DND-41 (cell line): ENCODE measurements around the gene SMIM33.
A peak's percentile ranks its signal among the peaks of the same experiment; 100 is the strongest.

ENCODE experiments used
- ATAC-seq: fragments of 200-7000 bp; cut with Tn5 transposase; 3 replicates; pipeline ENCODE4 v1.9.1; 2021; ENCODE audit warnings: low read depth; ENCODE audit not compliant: insufficient read depth
- DNase-seq: peaks from one replicate; pipeline ENCODE4 v3.0.0-alpha.2; 2020
- H2AFZ ChIP-seq: 2 replicates; pipeline ENCODE4 v1.6.0; 2012; ENCODE audit warnings: low read depth, low read length
- H3K27ac ChIP-seq: 2 replicates; pipeline ENCODE4 v1.5.1; 2012; ENCODE audit warnings: low read length, inconsistent platforms
- H3K27me3 ChIP-seq: fragments of 200-600 bp; sonication (generic); 2 replicates; pipeline ENCODE4 v1.6.0; 2012; ENCODE audit warnings: low read length, mild to moderate bottlenecking, inconsistent platforms; ENCODE audit not compliant: insufficient read depth, poor library complexity
- H3K36me3 ChIP-seq: 2 replicates; pipeline ENCODE4 v1.5.1; 2012; ENCODE audit warnings: low read length, inconsistent platforms; ENCODE audit not compliant: insufficient read depth
- H3K4me1 ChIP-seq: 2 replicates; pipeline ENCODE4 v1.5.1; 2012; ENCODE audit warnings: mild to moderate bottlenecking, low read length; ENCODE audit not compliant: insufficient read depth
- H3K4me2 ChIP-seq: 2 replicates; pipeline ENCODE4 v1.6.0; 2012; ENCODE audit warnings: mild to moderate bottlenecking, moderate library complexity, low read length, inconsistent platforms; ENCODE audit not compliant: insufficient read depth
- H3K4me3 ChIP-seq, 2 experiments: fragments of 200-600 bp in 1 of 2; shearing (Covaris generic) in 1 of 2; 2 replicates each; pipeline ENCODE4 v1.5.1; 2012 to 2016; ENCODE audit warnings: inconsistent platforms in 2 of 2, low read length in 2 of 2, mild to moderate bottlenecking in 2 of 2, low read depth in 1 of 2, moderate library complexity in 1 of 2
- H3K79me2 ChIP-seq: 2 replicates; pipeline ENCODE4 v1.6.0; 2012; ENCODE audit warnings: low read length, inconsistent platforms; ENCODE audit not compliant: insufficient read depth
- H3K9ac ChIP-seq: 2 replicates; pipeline ENCODE4 v1.6.0; 2012; ENCODE audit warnings: low read depth, mild to moderate bottlenecking, inconsistent platforms, low read length, moderate library complexity
- H3K9me3 ChIP-seq: 2 replicates; pipeline ENCODE4 v1.5.1; 2012; ENCODE audit warnings: low read length, moderate library complexity, mild to moderate bottlenecking, inconsistent platforms; ENCODE audit not compliant: insufficient read depth, severe bottlenecking
- H4K20me1 ChIP-seq: 2 replicates; pipeline ENCODE4 v1.6.0; 2012; ENCODE audit warnings: low read length; ENCODE audit not compliant: insufficient read depth
- EZH2 ChIP-seq: IDR thresholded peaks from 3 replicates; pipeline ENCODE4 v1.6.1; 2012; ENCODE audit warnings: borderline replicate concordance, low read depth, mild to moderate bottlenecking, moderate library complexity, low read length, inconsistent platforms; ENCODE audit not compliant: severe bottlenecking
- TF ChIP-seq, protein P1 (sequence below): IDR thresholded peaks from 2 replicates; pipeline ENCODE4 v1.5.1; 2012; ENCODE audit warnings: borderline replicate concordance, low read length, moderate library complexity, mild to moderate bottlenecking; ENCODE audit not compliant: poor library complexity, severe bottlenecking; ENCODE audit errors: extremely low read depth

SMIM33 gene

GRCh38 chr5:139468421-139468931 is 2.3 kb upstream of the SMIM33 start:
- H3K9me3 ChIP-seq = no peaks in the 10 kb centered on the region
- H3K4me1 ChIP-seq = peaks cover 17% of the 10 kb centered on the region
- no peaks in the 10 kb centered on the region for H3K27me3 ChIP-seq
- DNase-seq (no peak), ATAC-seq (no peak)
- no peak overlapping the region for H2AFZ ChIP-seq
- TF ChIP-seq, protein P1, sequence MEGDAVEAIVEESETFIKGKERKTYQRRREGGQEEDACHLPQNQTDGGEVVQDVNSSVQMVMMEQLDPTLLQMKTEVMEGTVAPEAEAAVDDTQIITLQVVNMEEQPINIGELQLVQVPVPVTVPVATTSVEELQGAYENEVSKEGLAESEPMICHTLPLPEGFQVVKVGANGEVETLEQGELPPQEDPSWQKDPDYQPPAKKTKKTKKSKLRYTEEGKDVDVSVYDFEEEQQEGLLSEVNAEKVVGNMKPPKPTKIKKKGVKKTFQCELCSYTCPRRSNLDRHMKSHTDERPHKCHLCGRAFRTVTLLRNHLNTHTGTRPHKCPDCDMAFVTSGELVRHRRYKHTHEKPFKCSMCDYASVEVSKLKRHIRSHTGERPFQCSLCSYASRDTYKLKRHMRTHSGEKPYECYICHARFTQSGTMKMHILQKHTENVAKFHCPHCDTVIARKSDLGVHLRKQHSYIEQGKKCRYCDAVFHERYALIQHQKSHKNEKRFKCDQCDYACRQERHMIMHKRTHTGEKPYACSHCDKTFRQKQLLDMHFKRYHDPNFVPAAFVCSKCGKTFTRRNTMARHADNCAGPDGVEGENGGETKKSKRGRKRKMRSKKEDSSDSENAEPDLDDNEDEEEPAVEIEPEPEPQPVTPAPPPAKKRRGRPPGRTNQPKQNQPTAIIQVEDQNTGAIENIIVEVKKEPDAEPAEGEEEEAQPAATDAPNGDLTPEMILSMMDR = peak; percentile 14
- no peak for TF ChIP-seq EZH2
- H3K4me3 ChIP-seq = no peak overlapping the region
- H3K27ac ChIP-seq = no peak overlapping the region
- no peaks in the 10 kb centered on the region for H3K36me3 ChIP-seq
- no peak overlapping the region for H3K9ac ChIP-seq
- no peak overlapping the region for H3K4me2 ChIP-seq
- H4K20me1 ChIP-seq = no peaks in the 10 kb centered on the region
- H3K79me2 ChIP-seq = no peaks in the 10 kb centered on the region

DNA sequence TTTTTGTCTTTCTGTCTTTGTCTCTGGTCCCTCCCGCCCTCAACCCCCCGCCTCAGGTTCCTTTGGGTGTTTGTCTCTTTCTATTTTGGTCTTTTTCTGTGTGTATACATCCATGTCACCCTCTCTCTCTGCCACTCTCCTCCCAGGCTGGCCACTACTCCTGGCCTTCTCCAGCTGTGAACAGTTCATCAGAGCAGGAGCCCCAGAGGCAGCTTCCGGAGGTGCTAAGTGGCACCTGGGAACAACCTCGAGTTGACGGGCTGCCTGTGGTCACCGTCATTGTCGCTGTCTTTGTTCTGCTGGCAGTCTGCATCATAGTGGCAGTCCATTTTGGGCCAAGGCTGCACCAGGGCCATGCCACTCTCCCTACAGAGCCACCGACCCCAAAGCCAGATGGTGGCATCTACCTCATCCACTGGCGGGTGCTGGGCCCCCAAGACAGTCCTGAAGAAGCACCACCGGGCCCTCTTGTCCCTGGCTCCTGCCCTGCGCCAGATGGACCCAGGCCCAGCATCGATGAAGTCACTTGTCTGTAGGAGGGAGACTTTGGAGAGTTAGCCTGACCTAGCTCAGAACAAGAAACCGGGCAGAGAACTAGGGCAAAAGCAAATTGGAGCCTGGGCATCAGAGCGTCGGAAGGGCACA is 1.7 kb downstream of the SMIM33 start:
- ATAC-seq = no peak
- Histone ChIP-seq H3K36me3 (no peaks in the 10 kb centered on the region; the same call in 1 of the 2 replicates), H3K4me2 (no peak overlapping the region), H3K27me3 (no peaks in the 10 kb centered on the region), H4K20me1 (no peaks in the 10 kb centered on the region), H3K4me1 (peaks cover 43% of the 10 kb centered on the region), H3K79me2 (no peaks in the 10 kb centered on the region), H2AFZ (no peak overlapping the region), H3K9me3 (no peaks in the 10 kb centered on the region), H3K27ac (no peak overlapping the region), H3K4me3 (no peak overlapping the region), H3K9ac (no peak overlapping the region)
- TF ChIP-seq, protein P1 = no peak
- no peak for TF ChIP-seq EZH2
- no peak for DNase-seq

- Histone ChIP-seq H3K4me1 (peaks cover 43% of the 10 kb centered on the region), H2AFZ (no peak overlapping the region), H3K9ac (no peak overlapping the region), H3K79me2 (no peaks in the 10 kb centered on the region), H3K27ac (0 out of 2 replicates have a peak overlapping the region, but pooled peaks have one; percentile 70), H3K36me3 (no peaks in the 10 kb centered on the region; the same call in 1 of the 2 replicates), H3K4me3 (no peak overlapping the region), H3K27me3 (no peaks in the 10 kb centered on the region), H3K4me2 (no peak overlapping the region), H3K9me3 (no peaks in the 10 kb centered on the region), H4K20me1 (no peaks in the 10 kb centered on the region)
- TF ChIP-seq, protein P1 = no peak
- no peak for TF ChIP-seq EZH2
- DNase-seq = no peak
- ATAC-seq = no peak
Measured at GRCh38 chr5:139473105-139473504, 2.3 kb downstream of the SMIM33 start.
